Activated naive CD4-positive, alpha-beta T cell treated with anti-CD3 and anti-CD28 coated beads, Interleukin-2, amount 50 U/mL, for 24 hours (primary cell): ENCODE measurements around the gene ARAP1.

Experiments used
- H3K27ac Mint-ChIP-seq: one replicate; pipeline ENCODE4 v1.8.0; 2021; ENCODE audit warnings: mild to moderate bottlenecking, mixed read lengths
- H3K27me3 Mint-ChIP-seq: one replicate; pipeline ENCODE4 v1.8.0; 2021; ENCODE audit warnings: mixed read lengths
- H3K36me3 Mint-ChIP-seq: one replicate; pipeline ENCODE4 v1.8.0; 2021; ENCODE audit warnings: mixed read lengths
- H3K4me1 Mint-ChIP-seq: one replicate; pipeline ENCODE4 v1.8.0; 2021; ENCODE audit warnings: mixed read lengths
- H3K4me3 Mint-ChIP-seq: one replicate; pipeline ENCODE4 v1.8.0; 2021; ENCODE audit warnings: mild to moderate bottlenecking, mixed read lengths
- H3K9me3 Mint-ChIP-seq: one replicate; pipeline ENCODE4 v1.8.0; 2021; ENCODE audit warnings: mixed read lengths

Gene ARAP1

GRCh38 chr11:72782081-72782920 is 30.1 kb upstream of the ARAP1 start:
- Mint-ChIP-seq H3K27me3 (no peaks in the 10 kb centered on the region), H3K4me1 (peaks cover 23% of the 10 kb centered on the region), H3K36me3 (no peaks in the 10 kb centered on the region), H3K9me3 (no peaks in the 10 kb centered on the region), H3K27ac (peak overlapping the region; percentile 38), H3K4me3 (peak overlapping the region; percentile 85)

GRCh38 chr11:72781313-72782080 is 29.3 kb upstream of the ARAP1 start:
- H3K36me3 Mint-ChIP-seq: no peaks in the 10 kb centered on the region
- peaks cover 23% of the 10 kb centered on the region for H3K4me1 Mint-ChIP-seq
- peak overlapping the region; percentile 38 for H3K27ac Mint-ChIP-seq
- H3K9me3 Mint-ChIP-seq: no peaks in the 10 kb centered on the region
- no peaks in the 10 kb centered on the region for H3K27me3 Mint-ChIP-seq
- H3K4me3 Mint-ChIP-seq: peak overlapping the region; percentile 85

- H3K27me3 Mint-ChIP-seq: no peaks in the 10 kb centered on the region
- peaks cover 25% of the 10 kb centered on the region for H3K4me1 Mint-ChIP-seq
- H3K9me3 Mint-ChIP-seq: no peaks in the 10 kb centered on the region
- no peaks in the 10 kb centered on the region for H3K36me3 Mint-ChIP-seq
- H3K27ac Mint-ChIP-seq: no peak overlapping the region
- H3K4me3 Mint-ChIP-seq: peak overlapping the region; percentile 42
Observed at GRCh38 chr11:72781063-72781312, 28.8 kb upstream of the ARAP1 start.

- no peaks in the 10 kb centered on the region for H3K36me3 Mint-ChIP-seq
- H3K9me3 Mint-ChIP-seq: no peaks in the 10 kb centered on the region
- H3K4me3 Mint-ChIP-seq: peak overlapping the region; percentile 72
- no peak overlapping the region for H3K27ac Mint-ChIP-seq
- no peaks in the 10 kb centered on the region for H3K27me3 Mint-ChIP-seq
- H3K4me1 Mint-ChIP-seq: peaks cover 27% of the 10 kb centered on the region
Observed at GRCh38 chr11:72780296-72781062, 28.3 kb upstream of the ARAP1 start.

- Mint-ChIP-seq H3K9me3 (no peaks in the 10 kb centered on the region), H3K4me3 (peak overlapping the region; percentile 72), H3K4me1 (peaks cover 27% of the 10 kb centered on the region), H3K27me3 (no peaks in the 10 kb centered on the region), H3K36me3 (no peaks in the 10 kb centered on the region), H3K27ac (no peak overlapping the region)
Observed at GRCh38 chr11:72779495-72780128, 27.4 kb upstream of the ARAP1 start.

GRCh38 chr11:72778535-72779494 is 26.6 kb upstream of the ARAP1 start:
- Mint-ChIP-seq H3K4me3 (no peak overlapping the region), H3K4me1 (peaks cover 27% of the 10 kb centered on the region), H3K9me3 (no peaks in the 10 kb centered on the region), H3K36me3 (no peaks in the 10 kb centered on the region), H3K27ac (no peak overlapping the region), H3K27me3 (no peaks in the 10 kb centered on the region)

- Mint-ChIP-seq H3K4me3 (no peak overlapping the region), H3K4me1 (peaks cover 27% of the 10 kb centered on the region), H3K27ac (no peak overlapping the region), H3K36me3 (no peaks in the 10 kb centered on the region), H3K9me3 (no peaks in the 10 kb centered on the region), H3K27me3 (no peaks in the 10 kb centered on the region)
Observed at GRCh38 chr11:72777755-72778278, 25.6 kb upstream of the ARAP1 start.

GRCh38 chr11:72776844-72777754 is 24.9 kb upstream of the ARAP1 start:
- Mint-ChIP-seq H3K4me1 (peaks cover 19% of the 10 kb centered on the region), H3K36me3 (no peaks in the 10 kb centered on the region), H3K9me3 (no peaks in the 10 kb centered on the region), H3K27ac (no peak overlapping the region), H3K27me3 (no peaks in the 10 kb centered on the region), H3K4me3 (no peak overlapping the region)

GRCh38 chr11:72776117-72776843 is 24.1 kb upstream of the ARAP1 start:
- H3K4me3 Mint-ChIP-seq: no peak overlapping the region
- no peaks in the 10 kb centered on the region for H3K9me3 Mint-ChIP-seq
- peaks cover 16% of the 10 kb centered on the region for H3K4me1 Mint-ChIP-seq
- no peak overlapping the region for H3K27ac Mint-ChIP-seq
- no peaks in the 10 kb centered on the region for H3K27me3 Mint-ChIP-seq
- H3K36me3 Mint-ChIP-seq: no peaks in the 10 kb centered on the region

GRCh38 chr11:72775288-72776110 is 23.3 kb upstream of the ARAP1 start:
- H3K9me3 Mint-ChIP-seq: no peaks in the 10 kb centered on the region
- no peaks in the 10 kb centered on the region for H3K27me3 Mint-ChIP-seq
- H3K4me1 Mint-ChIP-seq: peaks cover 16% of the 10 kb centered on the region
- H3K36me3 Mint-ChIP-seq: no peaks in the 10 kb centered on the region
- H3K27ac Mint-ChIP-seq: no peak overlapping the region
- H3K4me3 Mint-ChIP-seq: no peak overlapping the region

GRCh38 chr11:72774499-72774898 is 22.3 kb upstream of the ARAP1 start:
- no peak overlapping the region for H3K4me3 Mint-ChIP-seq
- H3K36me3 Mint-ChIP-seq: no peaks in the 10 kb centered on the region

GRCh38 chr11:72773696-72774095 is 21.5 kb upstream of the ARAP1 start:
- Mint-ChIP-seq H3K9me3 (no peaks in the 10 kb centered on the region), H3K27ac (no peak overlapping the region), H3K4me1 (peaks cover 4% of the 10 kb centered on the region), H3K27me3 (no peaks in the 10 kb centered on the region), H3K36me3 (no peaks in the 10 kb centered on the region), H3K4me3 (no peak overlapping the region)

More at GRCh38 chr11:72774499-72774898, 22.3 kb upstream of the ARAP1 start:
- peaks cover 8% of the 10 kb centered on the region for H3K4me1 Mint-ChIP-seq
- H3K27ac Mint-ChIP-seq: no peak overlapping the region
- H3K27me3 Mint-ChIP-seq: no peaks in the 10 kb centered on the region
- no peaks in the 10 kb centered on the region for H3K9me3 Mint-ChIP-seq
